ENCODE results near the gene ADAM8. TPM values are rescaled to one million over a fixed set of nuclear protein-coding genes. Genes with fewer than 3 reads are reported as not detected.
A peak's percentile ranks its signal among the peaks of the same experiment; 100 is the strongest.

The ADAM8 gene
- polyA plus RNA-seq, 1 donor from 2014 or later: 70.9 TPM

GRCh38 chr10:133298466-133298865 is 21.8 kb upstream of the ADAM8 start:
- H3K4me3 Mint-ChIP-seq: no peak overlapping the region
- H3K9me3 Mint-ChIP-seq: no peaks in the 10 kb centered on the region
- H3K36me3 Mint-ChIP-seq: peaks cover 10% of the 10 kb centered on the region
- H3K27me3 Mint-ChIP-seq: no peaks in the 10 kb centered on the region
- H3K4me1 Mint-ChIP-seq: no peaks in the 10 kb centered on the region
- no peak overlapping the region for H3K27ac Mint-ChIP-seq

- no peaks in the 10 kb centered on the region for H3K9me3 Mint-ChIP-seq
- no peak overlapping the region for H3K4me3 Mint-ChIP-seq
- peaks cover 10% of the 10 kb centered on the region for H3K36me3 Mint-ChIP-seq
- H3K4me1 Mint-ChIP-seq: no peaks in the 10 kb centered on the region
- peak overlapping the region in 1 of 3 donors; percentile 10 for H3K27ac Mint-ChIP-seq
- H3K27me3 Mint-ChIP-seq: no peaks in the 10 kb centered on the region
Observed at GRCh38 chr10:133297504-133297903, 20.8 kb upstream of the ADAM8 start.

GRCh38 chr10:133295426-133296320 is 19.0 kb upstream of the ADAM8 start:
- no peaks in the 10 kb centered on the region for H3K9me3 Mint-ChIP-seq
- no peaks in the 10 kb centered on the region for H3K27me3 Mint-ChIP-seq
- no peak overlapping the region for H3K27ac Mint-ChIP-seq
- no peaks in the 10 kb centered on the region for H3K4me1 Mint-ChIP-seq
- no peak overlapping the region for H3K4me3 Mint-ChIP-seq
- H3K36me3 Mint-ChIP-seq: peaks cover 10% of the 10 kb centered on the region

- Mint-ChIP-seq H3K27me3 (no peaks in the 10 kb centered on the region), H3K9me3 (no peaks in the 10 kb centered on the region), H3K27ac (peak overlapping the region in 2 of 3 donors; percentile 9 to 67), H3K4me1 (no peaks in the 10 kb centered on the region), H3K36me3 (peaks cover 8% of the 10 kb centered on the region), H3K4me3 (peak overlapping the region in 1 of 4 donors; percentile 23)
Observed at GRCh38 chr10:133294189-133294588, 17.5 kb upstream of the ADAM8 start.

- H3K4me1 Mint-ChIP-seq: no peaks in the 10 kb centered on the region
- peak overlapping the region in 1 of 3 donors; percentile 9 for H3K27ac Mint-ChIP-seq
- no peaks in the 10 kb centered on the region for H3K9me3 Mint-ChIP-seq
- no peaks in the 10 kb centered on the region for H3K27me3 Mint-ChIP-seq
- H3K36me3 Mint-ChIP-seq: peaks cover 9% of the 10 kb centered on the region
- peak overlapping the region in 1 of 4 donors; percentile 23 for H3K4me3 Mint-ChIP-seq
Observed at GRCh38 chr10:133293810-133294119, 17.1 kb upstream of the ADAM8 start.

GRCh38 chr10:133292919-133293809 is 16.5 kb upstream of the ADAM8 start:
- Mint-ChIP-seq H3K27ac (peak overlapping the region in 1 of 3 donors; percentile 9), H3K36me3 (peaks cover 9% of the 10 kb centered on the region), H3K4me1 (no peaks in the 10 kb centered on the region), H3K9me3 (no peaks in the 10 kb centered on the region), H3K27me3 (no peaks in the 10 kb centered on the region), H3K4me3 (no peak overlapping the region)

- Mint-ChIP-seq H3K27me3 (no peaks in the 10 kb centered on the region), H3K4me3 (no peak overlapping the region), H3K9me3 (no peaks in the 10 kb centered on the region), H3K27ac (no peak overlapping the region), H3K4me1 (no peaks in the 10 kb centered on the region), H3K36me3 (peaks cover 9% of the 10 kb centered on the region)
Observed at GRCh38 chr10:133289761-133290160, 13.1 kb upstream of the ADAM8 start.

- Mint-ChIP-seq H3K4me1 (no peaks in the 10 kb centered on the region), H3K36me3 (peaks cover 9% of the 10 kb centered on the region), H3K9me3 (no peaks in the 10 kb centered on the region), H3K4me3 (no peak overlapping the region), H3K27me3 (no peaks in the 10 kb centered on the region), H3K27ac (no peak overlapping the region)
Observed at GRCh38 chr10:133287832-133288500, 11.3 kb upstream of the ADAM8 start.

- Mint-ChIP-seq H3K9me3 (no peaks in the 10 kb centered on the region), H3K4me1 (no peaks in the 10 kb centered on the region), H3K27ac (peak overlapping the region in 1 of 3 donors; percentile 62), H3K27me3 (no peaks in the 10 kb centered on the region), H3K4me3 (no peak overlapping the region), H3K36me3 (peaks cover 9% of the 10 kb centered on the region)
Observed at GRCh38 chr10:133286366-133286765, 9.7 kb upstream of the ADAM8 start.

- Mint-ChIP-seq H3K27me3 (no peaks in the 10 kb centered on the region), H3K9me3 (no peaks in the 10 kb centered on the region), H3K4me3 (no peak overlapping the region), H3K4me1 (no peaks in the 10 kb centered on the region), H3K36me3 (peaks cover 9% of the 10 kb centered on the region), H3K27ac (peak overlapping the region in 1 of 3 donors; percentile 50)
Observed at GRCh38 chr10:133285217-133285616, 8.5 kb upstream of the ADAM8 start.

- Mint-ChIP-seq H3K36me3 (peaks cover 9% of the 10 kb centered on the region), H3K9me3 (no peaks in the 10 kb centered on the region), H3K27me3 (no peaks in the 10 kb centered on the region), H3K27ac (no peak overlapping the region), H3K4me3 (no peak overlapping the region), H3K4me1 (peaks cover 4 to 10% (median 9%) of the 10 kb centered on the region in 3 donors)
Observed at GRCh38 chr10:133283931-133284330, 7.3 kb upstream of the ADAM8 start.

- Mint-ChIP-seq H3K9me3 (no peaks in the 10 kb centered on the region), H3K4me3 (no peak overlapping the region), H3K27ac (no peak overlapping the region), H3K27me3 (peaks cover 2% of the 10 kb centered on the region), H3K4me1 (peaks cover 14 to 19% (median 19%) of the 10 kb centered on the region in 3 donors), H3K36me3 (peaks cover 8% of the 10 kb centered on the region)
Observed at GRCh38 chr10:133282846-133283390, 6.2 kb upstream of the ADAM8 start.

- peaks cover 2% of the 10 kb centered on the region for H3K27me3 Mint-ChIP-seq
- H3K36me3 Mint-ChIP-seq: peaks cover 6% of the 10 kb centered on the region
- peak overlapping the region in 1 of 4 donors; percentile 35 for H3K4me3 Mint-ChIP-seq
- H3K9me3 Mint-ChIP-seq: no peaks in the 10 kb centered on the region
- peak overlapping the region in 1 of 3 donors; percentile 47 for H3K27ac Mint-ChIP-seq
- H3K4me1 Mint-ChIP-seq: peaks cover 17 to 22% (median 21%) of the 10 kb centered on the region in 3 donors
Observed at GRCh38 chr10:133281628-133282372, 5.1 kb upstream of the ADAM8 start.

- Mint-ChIP-seq H3K4me3 (no peak overlapping the region), H3K27ac (no peak overlapping the region), H3K4me1 (peaks cover 17 to 22% (median 21%) of the 10 kb centered on the region in 3 donors), H3K27me3 (peaks cover 2% of the 10 kb centered on the region), H3K36me3 (peaks cover 4% of the 10 kb centered on the region), H3K9me3 (no peaks in the 10 kb centered on the region)
Observed at GRCh38 chr10:133281084-133281483, 4.4 kb upstream of the ADAM8 start.

All from IgD-negative memory B cell (primary cell).